Osteocyte (in vitro differentiated cells): ENCODE data around the gene ZIC1. TPM values are rescaled to one million over a fixed set of nuclear protein-coding genes. Genes with fewer than 3 reads are reported as not detected.

Source experiments
- DNase-seq: peaks from one replicate; pipeline ENCODE4 v3.0.0; 2021; ENCODE audit warnings: mixed read lengths; ENCODE audit not compliant: unreplicated experiment; ENCODE audit errors: extremely low spot score
- H3K27ac Mint-ChIP-seq: one replicate; pipeline ENCODE4 v1.8.0; 2021; ENCODE audit warnings: mild to moderate bottlenecking, mixed read lengths; ENCODE audit not compliant: unreplicated experiment
- H3K27me3 Mint-ChIP-seq: one replicate; pipeline ENCODE4 v1.8.0; 2021; ENCODE audit warnings: mixed read lengths; ENCODE audit not compliant: unreplicated experiment
- H3K36me3 Mint-ChIP-seq: one replicate; pipeline ENCODE4 v1.8.0; 2021; ENCODE audit warnings: mixed read lengths; ENCODE audit not compliant: unreplicated experiment
- H3K4me1 Mint-ChIP-seq: one replicate; pipeline ENCODE4 v1.8.0; 2021; ENCODE audit warnings: mixed read lengths; ENCODE audit not compliant: unreplicated experiment
- H3K4me3 Mint-ChIP-seq: one replicate; pipeline ENCODE4 v1.8.0; 2021; ENCODE audit warnings: mild to moderate bottlenecking, moderate library complexity, mixed read lengths; ENCODE audit not compliant: unreplicated experiment
- H3K9me3 Mint-ChIP-seq: one replicate; pipeline ENCODE4 v1.8.0; 2021; ENCODE audit warnings: mixed read lengths; ENCODE audit not compliant: unreplicated experiment
- total RNA-seq: library from RNA; stranded (reverse); gene quantifications from 2 replicates; pipeline ENCODE4 v1.2.1, GENCODE V29; 2021
- TF ChIP-seq, protein P1 (sequence below): fragments of 200-600 bp; sonication (generic); IDR thresholded peaks from 2 replicates; pipeline ENCODE4 v1.5.0; 2021; ENCODE audit warnings: antibody characterized with exemption, mild to moderate bottlenecking, moderate library complexity

ZIC1 gene
- total RNA-seq, 1 donor from 2014 or later = 89.9 TPM

DNA sequence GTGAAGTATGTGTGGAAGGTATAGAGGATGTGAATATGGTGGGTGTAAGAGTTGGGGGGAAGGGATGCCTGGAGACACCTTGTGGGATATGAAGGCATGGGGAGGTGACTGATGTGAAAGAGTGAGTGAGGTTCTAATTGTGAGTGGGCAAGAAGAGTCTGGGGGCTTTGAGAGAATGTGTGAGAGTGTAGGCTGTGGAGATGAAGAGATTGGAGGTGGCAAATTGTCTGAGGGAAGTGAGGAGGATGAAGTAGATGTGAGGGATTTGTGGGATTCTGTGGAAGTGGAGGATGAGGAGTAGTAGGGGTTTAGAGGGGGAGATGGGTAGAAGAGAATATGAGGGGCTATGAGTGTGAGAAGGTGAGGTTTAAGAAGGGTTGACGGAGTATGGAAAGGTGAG, 44.4 kb upstream of the ZIC1 start:
- H3K9me3 Mint-ChIP-seq = no peaks in the 10 kb centered on the region
- no peak overlapping the region for H3K27ac Mint-ChIP-seq
- TF ChIP-seq, protein P1, sequence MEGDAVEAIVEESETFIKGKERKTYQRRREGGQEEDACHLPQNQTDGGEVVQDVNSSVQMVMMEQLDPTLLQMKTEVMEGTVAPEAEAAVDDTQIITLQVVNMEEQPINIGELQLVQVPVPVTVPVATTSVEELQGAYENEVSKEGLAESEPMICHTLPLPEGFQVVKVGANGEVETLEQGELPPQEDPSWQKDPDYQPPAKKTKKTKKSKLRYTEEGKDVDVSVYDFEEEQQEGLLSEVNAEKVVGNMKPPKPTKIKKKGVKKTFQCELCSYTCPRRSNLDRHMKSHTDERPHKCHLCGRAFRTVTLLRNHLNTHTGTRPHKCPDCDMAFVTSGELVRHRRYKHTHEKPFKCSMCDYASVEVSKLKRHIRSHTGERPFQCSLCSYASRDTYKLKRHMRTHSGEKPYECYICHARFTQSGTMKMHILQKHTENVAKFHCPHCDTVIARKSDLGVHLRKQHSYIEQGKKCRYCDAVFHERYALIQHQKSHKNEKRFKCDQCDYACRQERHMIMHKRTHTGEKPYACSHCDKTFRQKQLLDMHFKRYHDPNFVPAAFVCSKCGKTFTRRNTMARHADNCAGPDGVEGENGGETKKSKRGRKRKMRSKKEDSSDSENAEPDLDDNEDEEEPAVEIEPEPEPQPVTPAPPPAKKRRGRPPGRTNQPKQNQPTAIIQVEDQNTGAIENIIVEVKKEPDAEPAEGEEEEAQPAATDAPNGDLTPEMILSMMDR = no peak
- peaks cover 15% of the 10 kb centered on the region for H3K4me1 Mint-ChIP-seq
- H3K36me3 Mint-ChIP-seq = peaks cover 2% of the 10 kb centered on the region
- DNase-seq = no peak
- no peak overlapping the region for H3K4me3 Mint-ChIP-seq
- H3K27me3 Mint-ChIP-seq = peaks cover 83% of the 10 kb centered on the region

DNA sequence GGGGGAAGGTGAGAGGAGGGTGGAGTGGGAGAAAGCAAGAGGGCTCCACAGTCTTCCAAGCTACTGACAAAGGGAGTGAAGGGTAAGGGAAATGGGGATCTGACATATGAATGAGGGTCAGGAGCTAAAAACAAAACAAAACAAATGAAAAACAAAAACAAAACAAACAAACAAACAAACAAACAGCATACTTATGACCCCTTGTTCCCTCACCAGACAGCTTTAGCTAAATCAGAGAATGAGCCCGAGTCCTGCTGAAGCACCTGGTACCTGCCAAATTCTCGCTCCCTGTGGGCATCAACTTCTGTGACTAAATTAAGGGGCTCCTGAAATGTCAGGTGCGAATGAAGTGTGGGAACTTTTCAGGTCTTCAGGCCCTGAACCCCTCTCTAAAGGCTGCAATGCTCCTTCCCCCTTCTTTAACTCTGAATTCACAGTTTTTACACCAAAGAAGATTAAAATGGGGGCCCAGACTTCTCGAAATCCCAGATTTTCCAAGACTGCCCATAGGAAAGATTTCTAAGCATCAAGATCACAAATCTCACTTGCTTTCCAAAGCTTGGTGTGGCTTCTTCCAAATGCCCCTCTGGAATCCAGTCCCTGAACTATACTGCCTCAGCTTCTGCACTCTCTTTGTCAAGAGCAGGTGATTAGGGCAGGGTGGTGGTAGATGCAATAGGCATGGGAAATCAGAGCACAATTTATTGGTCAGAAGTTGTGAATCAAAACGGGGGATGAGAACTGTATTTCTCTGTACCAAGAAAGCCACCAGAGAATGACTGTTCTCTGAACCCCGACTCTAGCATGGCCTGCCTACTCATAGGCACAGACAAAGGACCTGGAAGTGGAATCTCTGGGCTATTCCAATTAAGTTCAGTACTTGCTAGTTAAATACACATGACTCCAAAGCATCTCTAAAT, 43.7 kb upstream of the ZIC1 start:
- Mint-ChIP-seq H3K27ac (no peak overlapping the region), H3K4me1 (peaks cover 21% of the 10 kb centered on the region), H3K27me3 (peaks cover 83% of the 10 kb centered on the region), H3K36me3 (peaks cover 2% of the 10 kb centered on the region), H3K9me3 (no peaks in the 10 kb centered on the region), H3K4me3 (no peak overlapping the region)
- DNase-seq = no peak
- TF ChIP-seq, protein P1 = no peak

DNA sequence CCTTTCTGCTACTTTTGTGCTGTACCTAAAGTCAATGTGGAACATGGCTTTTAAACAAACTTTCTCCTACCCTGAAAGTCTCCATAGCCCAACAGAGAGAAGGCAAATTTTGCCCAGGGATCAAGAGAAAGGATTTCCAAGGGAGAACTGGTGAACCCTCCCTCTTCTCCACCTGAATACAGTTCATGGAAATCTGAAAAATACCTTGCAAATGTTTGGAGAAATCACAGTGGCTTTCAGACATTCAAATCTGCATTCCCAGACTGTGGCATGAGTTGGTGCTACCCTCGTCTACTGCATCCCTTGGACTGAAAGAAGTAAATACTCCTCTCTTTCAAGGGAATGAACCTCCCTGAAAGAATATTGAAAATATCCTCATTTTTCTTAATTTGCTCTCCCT, 41.5 kb upstream of the ZIC1 start:
- no peak for DNase-seq
- Mint-ChIP-seq H3K4me3 (no peak overlapping the region), H3K27me3 (peaks cover 91% of the 10 kb centered on the region), H3K9me3 (no peaks in the 10 kb centered on the region), H3K4me1 (peaks cover 24% of the 10 kb centered on the region), H3K27ac (no peak overlapping the region), H3K36me3 (peaks cover 2% of the 10 kb centered on the region)
- TF ChIP-seq, protein P1 = no peak

DNA sequence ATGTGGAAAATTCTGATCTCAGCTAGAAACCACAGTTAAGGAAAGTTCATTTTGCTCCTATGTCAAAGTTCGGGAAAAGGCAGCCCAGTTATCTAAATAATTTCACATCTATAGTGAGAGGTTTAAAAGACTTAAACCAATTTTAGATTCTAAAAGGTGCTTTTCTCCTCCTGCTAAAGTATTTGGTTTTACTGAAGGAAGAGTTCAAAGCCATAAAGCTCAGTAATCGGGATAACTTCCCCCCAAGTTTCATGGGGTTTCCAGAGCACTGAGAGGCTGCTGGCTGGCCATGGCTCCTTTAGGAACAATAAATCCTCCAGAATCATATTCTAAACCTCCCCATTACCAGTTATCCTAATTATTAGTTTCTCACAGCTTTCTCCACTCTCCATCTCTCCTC, 41.0 kb upstream of the ZIC1 start:
- TF ChIP-seq, protein P1 = no peak
- Mint-ChIP-seq H3K27me3 (peaks cover 91% of the 10 kb centered on the region), H3K9me3 (no peaks in the 10 kb centered on the region), H3K36me3 (peaks cover 2% of the 10 kb centered on the region), H3K27ac (no peak overlapping the region), H3K4me3 (no peak overlapping the region), H3K4me1 (peaks cover 24% of the 10 kb centered on the region)
- no peak for DNase-seq

DNA sequence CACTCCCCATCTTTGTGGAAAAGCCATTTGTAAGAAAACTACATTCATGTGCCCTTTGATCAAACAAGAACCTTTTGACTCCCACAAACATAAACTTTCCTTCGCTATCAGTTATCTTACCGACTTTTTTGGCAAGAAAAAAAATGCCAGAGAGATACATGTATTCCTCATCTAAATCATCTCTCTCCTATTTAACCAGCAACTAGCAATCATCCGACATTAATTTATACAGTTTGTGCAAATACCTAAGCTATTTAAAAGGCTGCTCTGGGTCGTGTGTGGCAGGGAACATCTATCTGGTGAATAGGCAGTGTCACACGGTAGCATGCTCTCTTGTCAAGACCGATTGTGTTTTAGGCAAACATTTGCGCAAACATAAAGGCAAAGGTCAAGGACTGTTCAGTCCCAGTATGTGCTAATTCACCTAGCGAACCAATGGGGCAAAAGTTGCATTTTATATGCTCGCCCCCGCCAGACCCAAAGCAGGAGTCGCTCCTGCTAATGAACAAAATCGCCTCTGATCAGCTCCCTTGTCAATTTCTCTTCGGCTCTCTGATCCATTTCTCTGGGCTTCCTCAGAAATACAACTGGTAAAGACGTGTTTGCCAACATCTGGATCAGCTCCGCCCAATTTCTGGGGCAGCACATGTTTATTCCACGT, 40.5 kb upstream of the ZIC1 start:
- TF ChIP-seq, protein P1 = no peak
- no peak for DNase-seq
- Mint-ChIP-seq H3K27me3 (peaks cover 93% of the 10 kb centered on the region), H3K27ac (no peak overlapping the region), H3K4me3 (peak overlapping the region; percentile 75), H3K9me3 (no peaks in the 10 kb centered on the region), H3K4me1 (peaks cover 24% of the 10 kb centered on the region), H3K36me3 (peaks cover 2% of the 10 kb centered on the region)
